A673 (cell line): ENCODE results near the gene ASB16. TPM values are rescaled to one million over a fixed set of nuclear protein-coding genes. Genes with fewer than 3 reads are reported as not detected.
A peak's percentile ranks its signal among the peaks of the same experiment; 100 is the strongest.

Experiments
- BruUV-seq: library from RNA; stranded (reverse); fragments of 400-500 nt; replicated peaks from 2 replicates; lab custom pipeline; 2021; lab: Mats Ljungman, UMichigan
- CTCF ChIA-PET: fragments of 300-600 bp; sonication (Branson Sonifier 250); formaldehyde crosslinking; loops from one replicate; lab custom pipeline; 2022; ENCODE audit warnings: antibody characterized with exemption; lab: Charles Lee
- POLR2A ChIA-PET: fragments of 300-600 bp; sonication (Branson Sonifier 250); formaldehyde crosslinking; loops from one replicate; lab custom pipeline; 2022; ENCODE audit warnings: antibody characterized with exemption; ENCODE audit not compliant: low non-redundant PET; lab: Charles Lee
- DNase-seq: peaks from one replicate; pipeline ENCODE4 v3.0.0-alpha.2; 2015; ENCODE audit warnings: low spot score
- H3K27ac ChIP-seq: fragments of 200-600 bp; sonication (generic); 2 replicates; pipeline ENCODE4 v1.5.1; 2016; ENCODE audit warnings: mixed run types, low read depth, mild to moderate bottlenecking, mixed read lengths, antibody characterized with exemption, low read length; ENCODE audit not compliant: poor library complexity, severe bottlenecking
- H3K27me3 ChIP-seq: fragments of 200-600 bp; sonication (generic); replicated peaks from 2 replicates; pipeline ENCODE4 v1.6.1; 2017; ENCODE audit warnings: mixed run types, low read depth, mild to moderate bottlenecking, mixed read lengths, antibody characterized with exemption, low read length; ENCODE audit not compliant: insufficient read depth, poor library complexity
- H3K36me3 ChIP-seq: fragments of 200-600 bp; sonication (generic); 2 replicates; pipeline ENCODE4 v1.6.1; 2016; ENCODE audit warnings: mixed run types, mild to moderate bottlenecking, mixed read lengths, antibody characterized with exemption, low read length; ENCODE audit not compliant: insufficient read depth, poor library complexity, severe bottlenecking
- H3K4me1 ChIP-seq: fragments of 200-600 bp; sonication (generic); 2 replicates; pipeline ENCODE4 v1.6.1; 2017; ENCODE audit warnings: mixed run types, mild to moderate bottlenecking, mixed read lengths, antibody characterized with exemption, low read length; ENCODE audit not compliant: insufficient read depth, poor library complexity, severe bottlenecking
- H3K4me3 ChIP-seq: fragments of 200-600 bp; sonication (generic); 2 replicates; pipeline ENCODE4 v1.5.1; 2016; ENCODE audit warnings: low read depth, mixed run types, mild to moderate bottlenecking, mixed read lengths, low read length; ENCODE audit not compliant: poor library complexity, severe bottlenecking
- H3K9me3 ChIP-seq: fragments of 200-600 bp; sonication (generic); 2 replicates; pipeline ENCODE4 v1.6.1; 2016; ENCODE audit warnings: mixed run types, low read depth, mild to moderate bottlenecking, mixed read lengths, antibody characterized with exemption, low read length; ENCODE audit not compliant: poor library complexity, severe bottlenecking
- CTCF ChIP-seq: fragments of 300-800, 200-600 bp; sonication (generic); conservative IDR thresholded peaks from 2 replicates; pipeline ENCODE4 v1.5.1; 2017; ENCODE audit warnings: low read depth, mild to moderate bottlenecking, antibody characterized with exemption, low read length, moderate library complexity, mixed read lengths
- EZH2 ChIP-seq: fragments of 200-600 bp; sonication (generic); IDR thresholded peaks from 2 replicates; pipeline ENCODE4 v1.6.1; 2017; ENCODE audit warnings: borderline replicate concordance, low read depth, mild to moderate bottlenecking, mixed read lengths, antibody characterized with exemption, low read length; ENCODE audit not compliant: poor library complexity, severe bottlenecking
- intact Hi-C: fragments of 100-400 bp; cut with micrococcal nuclease; formaldehyde crosslinking; loops from one replicate; pipeline ENCODE4 v1.10.0; 2022; ENCODE audit not compliant: unreplicated experiment
- total RNA-seq: library from RNA; stranded (reverse); gene quantifications from 2 replicates; pipeline ENCODE4 v1.2.3, GENCODE V29; 2021

The ASB16 gene
- total RNA-seq, 1 experiment from 2014 or later, result 0.17 TPM

- no peaks in the 10 kb centered on the region for H3K27me3 ChIP-seq
- BruUV-seq, result no TSS peak
- peaks cover 25% of the 10 kb centered on the region for H3K36me3 ChIP-seq
- CTCF ChIA-PET, result interaction anchor here (1.0 kb wide), 1 partner anchor 9 kb away, joined by 6 read pairs; no protein-coding TSS in a partner anchor
- DNase-seq, result peak; percentile 84
- no peaks in the 10 kb centered on the region for H3K9me3 ChIP-seq
- TF ChIP-seq EZH2 (no peak), CTCF (no peak)
- intact Hi-C loops, result loop anchor here (5.0 kb wide), 1 partner anchor 108 kb away; no protein-coding TSS in a partner anchor
- H3K4me3 ChIP-seq, result peak within 1 kb of the TSS; percentile 72
- POLR2A ChIA-PET, result no interaction called here
- peaks cover 9% of the 10 kb centered on the region for H3K4me1 ChIP-seq
- H3K27ac ChIP-seq, result peak within 1 kb of the TSS; percentile 94
Measured at GRCh38 chr17:44219616-44220212, 49.2 kb downstream of the ASB16 start, which contains the start of gene UBTF. Gene UBTF, minus strand, starts transcription at chr17:44219675. Its CDS starts 1,446 bp downstream, at chr17:44218229.

DNA sequence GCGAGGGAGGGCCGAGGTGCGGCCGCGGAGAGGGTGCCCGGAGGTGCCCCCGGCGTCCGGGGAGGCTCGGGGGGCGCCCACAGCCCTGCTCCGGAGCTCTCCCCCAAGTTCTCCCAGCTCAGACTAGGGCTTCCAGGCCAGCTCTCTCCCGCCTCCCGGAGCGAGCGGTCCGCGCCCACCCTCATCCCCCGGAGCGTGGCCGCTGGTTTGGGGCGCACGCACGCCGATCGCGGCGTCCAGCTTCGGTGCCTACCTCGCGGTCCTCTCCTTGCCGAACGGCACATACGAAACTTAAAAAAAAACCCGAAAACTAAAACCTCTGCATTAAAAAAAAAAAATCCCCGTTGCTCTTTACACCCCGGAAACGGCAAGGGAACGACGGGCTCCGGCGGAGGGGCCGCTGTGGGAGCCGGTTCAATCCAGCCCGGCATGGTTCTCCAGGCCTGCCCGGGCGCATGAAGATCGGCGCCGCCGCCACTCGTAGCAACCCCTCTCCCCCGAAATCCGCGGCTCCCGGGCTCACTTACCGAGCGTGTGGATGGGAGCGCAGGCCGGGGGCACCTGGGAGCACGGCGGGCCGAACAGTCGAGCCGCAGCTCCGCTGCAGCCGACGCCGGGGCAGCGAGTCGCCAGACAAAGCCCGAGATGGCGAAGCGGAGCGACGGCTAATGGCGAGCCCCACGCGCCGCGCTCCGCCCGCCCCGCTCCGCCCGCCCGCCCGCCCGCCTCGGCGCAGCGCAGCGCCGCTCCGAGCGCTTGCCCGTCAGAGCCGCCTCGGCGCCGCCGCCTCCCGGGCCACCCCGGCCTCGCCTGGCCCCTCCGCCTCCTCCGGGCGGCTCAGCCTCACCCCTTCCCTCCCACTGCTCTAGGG, 49.9 kb downstream of the ASB16 start:
- DNase-seq, result peak; percentile 47
- ChIA-PET POLR2A (no interaction called here), CTCF (interaction anchor here (1.0 kb wide), 1 partner anchor 10 kb away, joined by 6 read pairs; no protein-coding TSS in a partner anchor)
- H3K4me1 ChIP-seq, result peaks cover 9% of the 10 kb centered on the region
- TF ChIP-seq EZH2 (no peak), CTCF (no peak)
- H3K36me3 ChIP-seq, result peaks cover 18% of the 10 kb centered on the region
- no peaks in the 10 kb centered on the region for H3K9me3 ChIP-seq
- H3K27ac ChIP-seq, result peak overlapping the region; percentile 94
- no TSS peak for BruUV-seq
- intact Hi-C loops, result loop anchor here (5.0 kb wide), 1 partner anchor 107 kb away; no protein-coding TSS in a partner anchor
- no peaks in the 10 kb centered on the region for H3K27me3 ChIP-seq
- H3K4me3 ChIP-seq, result peak overlapping the region; percentile 72

- peak overlapping the region; percentile 72 for H3K4me3 ChIP-seq
- H3K4me1 ChIP-seq, result peaks cover 9% of the 10 kb centered on the region
- no peaks in the 10 kb centered on the region for H3K9me3 ChIP-seq
- TSS peak; percentile 49 for BruUV-seq
- intact Hi-C loops, result loop anchor here (5.0 kb wide), 1 partner anchor 106 kb away; no protein-coding TSS in a partner anchor
- peak; percentile 78 for DNase-seq
- H3K36me3 ChIP-seq, result peaks cover 9% of the 10 kb centered on the region
- no peaks in the 10 kb centered on the region for H3K27me3 ChIP-seq
- POLR2A ChIA-PET, result interaction anchor here (0.6 kb wide), 1 partner anchor 11 kb away, joined by 4 read pairs; no protein-coding TSS in a partner anchor
- CTCF ChIA-PET, result interaction anchor here (0.5 to 0.8 kb wide), 4 partner anchors 101 to 928 kb away, joined by 3 to 5 read pairs (median 4); no protein-coding TSS in a partner anchor
- TF ChIP-seq CTCF, result no peak
- TF ChIP-seq EZH2, result no peak
- H3K27ac ChIP-seq, result peak overlapping the region; percentile 70
Measured at GRCh38 chr17:44221084-44221861, 50.8 kb downstream of the ASB16 start.
